CD4-positive, alpha-beta T cell treated with Interleukin-4 for 4 hours (primary cell): ENCODE data around the gene SNAI1.
"Not testable (repeated sequence)": the region's sequence is repeated elsewhere in the genome, so short reads cannot be mapped to it uniquely, and the experiment has no call there.

Experiments
- DNase-seq: peaks from one replicate; pipeline ENCODE4 v3.0.0-alpha.2; 2020

Gene SNAI1

DNA sequence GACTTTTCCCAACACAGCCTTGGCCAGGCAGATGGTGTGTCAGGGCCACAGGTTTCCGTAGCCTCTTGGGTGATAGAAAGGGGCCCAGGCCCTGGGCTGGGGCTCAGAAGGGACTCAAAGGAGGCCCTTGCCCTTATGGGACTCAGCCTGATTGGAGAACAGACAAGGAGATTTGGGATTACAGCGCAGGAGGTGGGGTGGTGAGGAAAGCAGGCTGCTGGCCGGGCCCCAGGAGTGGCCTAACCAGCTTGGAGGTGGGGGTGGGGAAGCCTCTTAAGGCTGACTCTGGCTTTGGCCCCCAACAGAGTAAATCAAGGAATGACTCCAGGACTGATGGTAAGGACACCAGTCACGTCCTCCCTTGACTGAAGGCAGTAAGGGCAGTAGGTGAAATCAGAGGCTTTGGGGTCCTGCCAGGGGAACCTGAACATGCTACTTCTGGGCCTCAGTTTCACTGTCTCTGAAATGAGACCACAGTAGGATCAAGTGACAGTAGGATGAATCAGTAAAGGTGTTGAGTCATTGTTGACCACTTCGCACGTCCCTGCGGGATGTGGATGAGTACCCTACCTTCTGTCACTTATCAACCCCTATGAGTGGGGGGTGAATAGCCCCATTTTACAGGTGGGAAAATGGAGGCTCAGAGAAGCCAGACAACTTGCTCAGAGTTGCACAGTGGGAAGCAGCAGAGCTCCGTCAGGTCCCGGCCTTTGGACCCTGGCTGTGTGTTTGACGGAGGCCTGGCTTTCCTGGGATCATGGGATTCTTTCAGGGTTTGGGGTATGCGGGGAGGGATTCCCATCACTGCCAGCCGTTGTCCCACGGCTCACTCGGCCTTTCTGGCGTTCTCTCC is 4.5 kb downstream of the SNAI1 start:
- no peak for DNase-seq

DNA sequence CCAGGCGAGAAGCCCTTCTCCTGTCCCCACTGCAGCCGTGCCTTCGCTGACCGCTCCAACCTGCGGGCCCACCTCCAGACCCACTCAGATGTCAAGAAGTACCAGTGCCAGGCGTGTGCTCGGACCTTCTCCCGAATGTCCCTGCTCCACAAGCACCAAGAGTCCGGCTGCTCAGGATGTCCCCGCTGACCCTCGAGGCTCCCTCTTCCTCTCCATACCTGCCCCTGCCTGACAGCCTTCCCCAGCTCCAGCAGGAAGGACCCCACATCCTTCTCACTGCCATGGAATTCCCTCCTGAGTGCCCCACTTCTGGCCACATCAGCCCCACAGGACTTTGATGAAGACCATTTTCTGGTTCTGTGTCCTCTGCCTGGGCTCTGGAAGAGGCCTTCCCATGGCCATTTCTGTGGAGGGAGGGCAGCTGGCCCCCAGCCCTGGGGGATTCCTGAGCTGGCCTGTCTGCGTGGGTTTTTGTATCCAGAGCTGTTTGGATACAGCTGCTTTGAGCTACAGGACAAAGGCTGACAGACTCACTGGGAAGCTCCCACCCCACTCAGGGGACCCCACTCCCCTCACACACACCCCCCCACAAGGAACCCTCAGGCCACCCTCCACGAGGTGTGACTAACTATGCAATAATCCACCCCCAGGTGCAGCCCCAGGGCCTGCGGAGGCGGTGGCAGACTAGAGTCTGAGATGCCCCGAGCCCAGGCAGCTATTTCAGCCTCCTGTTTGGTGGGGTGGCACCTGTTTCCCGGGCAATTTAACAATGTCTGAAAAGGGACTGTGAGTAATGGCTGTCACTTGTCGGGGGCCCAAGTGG is 5.3 kb downstream of the SNAI1 start:
- no peak for DNase-seq

GRCh38 chr20:49989234-49990065 is 6.7 kb downstream of the SNAI1 start:
- DNase-seq: no peak

- DNase-seq: no peak
Measured at GRCh38 chr20:49990271-49990720, 7.5 kb downstream of the SNAI1 start.

DNA sequence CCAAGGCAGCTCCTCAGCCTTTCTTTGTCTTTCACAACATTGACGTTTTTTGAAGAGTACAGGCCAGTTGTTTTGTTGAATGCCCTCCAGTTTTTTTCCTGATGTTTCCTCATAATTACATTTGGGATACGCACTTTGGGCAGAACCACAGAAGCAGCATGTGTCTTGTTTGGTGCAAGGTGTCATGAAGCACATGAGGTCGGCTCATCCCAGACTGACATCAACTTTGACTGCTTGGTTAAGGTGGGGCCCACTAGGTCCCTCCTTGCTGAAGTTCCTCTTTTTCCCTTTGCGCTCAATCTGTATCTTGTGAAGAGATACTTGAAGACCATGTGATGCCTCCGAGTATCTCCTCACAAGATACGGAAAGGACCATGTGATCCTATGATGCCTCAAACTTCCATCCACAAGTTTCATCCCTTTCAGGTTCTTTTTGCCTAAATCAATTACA is 10.5 kb downstream of the SNAI1 start:
- no peak for DNase-seq

DNA sequence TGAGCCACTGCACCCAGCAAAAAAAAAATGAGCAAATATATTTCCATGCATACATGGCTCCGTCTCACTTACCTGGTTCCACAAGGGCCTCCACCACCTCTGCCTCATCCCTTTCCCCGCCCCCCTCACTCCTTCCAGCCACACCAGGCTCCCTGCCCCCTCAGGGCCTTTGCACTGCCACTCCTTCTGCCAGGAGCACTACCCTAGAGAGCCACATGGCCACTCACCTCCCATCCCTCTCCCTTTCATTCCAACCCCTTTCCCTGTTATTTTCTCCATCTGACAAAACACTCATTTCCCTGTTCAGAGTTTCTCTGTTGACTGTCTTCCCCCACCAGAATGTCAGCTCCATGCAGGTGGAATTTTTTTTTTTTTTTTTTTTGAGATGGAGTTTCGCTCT is 12.8 kb downstream of the SNAI1 start:
- no peak for DNase-seq

DNA sequence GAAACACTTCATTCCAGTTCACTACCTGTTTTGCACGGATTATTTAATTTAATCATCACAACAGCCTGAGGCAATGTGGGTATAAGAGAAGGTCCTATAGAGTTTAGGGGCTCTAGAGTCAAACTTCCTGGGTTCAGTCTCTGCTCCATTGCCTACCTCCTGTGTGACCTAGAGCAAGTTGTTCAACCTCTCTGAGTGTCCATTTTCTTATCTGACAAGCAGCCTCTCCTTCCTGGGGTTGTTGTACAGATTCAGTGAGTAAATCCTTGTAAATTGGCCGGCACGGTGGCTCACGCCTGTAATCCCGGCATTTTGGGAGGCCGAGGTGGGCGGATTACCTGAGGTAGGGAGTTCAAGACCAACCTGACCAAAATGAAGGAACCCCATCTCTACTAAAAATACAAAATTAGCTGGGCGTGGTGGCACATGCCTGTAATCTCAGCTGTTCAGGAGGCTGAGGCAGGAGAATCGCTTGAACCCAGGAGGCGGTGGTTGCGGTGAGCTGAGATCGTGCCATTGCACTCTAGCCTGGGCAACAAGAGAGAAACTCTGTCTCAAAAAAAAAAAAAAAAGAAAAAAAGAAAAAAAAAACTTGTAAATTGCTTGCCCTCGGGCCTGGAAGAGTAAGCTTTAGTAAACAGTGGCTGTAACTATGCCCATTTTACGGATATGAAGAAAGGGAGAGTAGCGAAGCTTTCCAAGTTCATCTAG is 15.9 kb downstream of the SNAI1 start:
- not testable (repeated sequence) for DNase-seq

DNA sequence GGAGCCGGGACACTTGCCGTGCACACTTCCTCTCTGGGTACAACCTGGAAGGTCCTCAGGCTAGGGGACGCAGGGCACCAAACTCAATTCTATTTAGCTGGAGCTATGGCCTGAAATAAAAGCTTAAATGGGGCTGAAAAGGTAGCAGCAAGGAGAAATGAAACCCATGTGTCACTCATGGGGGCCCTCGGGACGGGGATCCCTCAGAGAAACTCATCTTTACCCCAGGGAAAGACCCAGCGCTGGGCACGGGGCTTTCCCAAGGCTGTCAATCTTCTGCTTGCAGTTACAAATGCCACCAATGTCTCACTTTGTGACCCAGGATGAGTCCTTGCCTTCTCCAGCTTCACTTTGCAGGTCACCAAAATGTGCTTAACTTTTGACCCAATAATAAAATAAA is 16.5 kb downstream of the SNAI1 start:
- no peak for DNase-seq

DNA sequence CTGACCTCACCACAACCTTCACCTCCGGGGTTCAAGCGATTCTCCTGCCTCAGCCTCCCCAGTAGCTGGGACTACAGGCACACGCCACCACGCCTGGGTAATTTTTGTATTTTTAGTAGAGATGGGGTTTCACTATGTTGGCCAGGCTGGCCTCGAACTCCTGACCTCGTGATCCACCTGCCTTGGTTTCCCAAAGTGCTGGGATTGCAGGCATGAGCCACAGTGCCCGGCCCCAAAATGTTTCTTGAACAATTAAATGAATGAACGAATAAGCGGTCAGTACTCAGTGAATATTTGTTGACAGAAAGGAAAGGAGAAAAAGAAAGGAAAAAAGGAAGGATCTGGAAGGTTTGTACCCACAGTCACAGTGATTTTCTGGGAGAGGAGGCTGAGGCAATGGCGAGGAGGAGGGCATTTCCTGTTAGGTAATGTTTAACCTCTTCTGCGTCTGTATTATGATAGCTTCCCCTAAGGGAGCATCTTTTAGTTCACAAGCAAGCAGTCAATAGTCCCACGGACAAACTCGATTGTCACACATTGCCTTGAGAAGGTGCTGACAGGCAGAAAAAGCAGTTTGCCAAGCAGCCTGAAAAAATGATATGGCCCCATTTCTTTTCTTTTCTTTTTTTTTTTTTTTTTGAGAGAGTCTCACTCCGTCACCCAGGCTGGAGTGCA is 17.9 kb downstream of the SNAI1 start:
- DNase-seq: not testable (repeated sequence)

DNA sequence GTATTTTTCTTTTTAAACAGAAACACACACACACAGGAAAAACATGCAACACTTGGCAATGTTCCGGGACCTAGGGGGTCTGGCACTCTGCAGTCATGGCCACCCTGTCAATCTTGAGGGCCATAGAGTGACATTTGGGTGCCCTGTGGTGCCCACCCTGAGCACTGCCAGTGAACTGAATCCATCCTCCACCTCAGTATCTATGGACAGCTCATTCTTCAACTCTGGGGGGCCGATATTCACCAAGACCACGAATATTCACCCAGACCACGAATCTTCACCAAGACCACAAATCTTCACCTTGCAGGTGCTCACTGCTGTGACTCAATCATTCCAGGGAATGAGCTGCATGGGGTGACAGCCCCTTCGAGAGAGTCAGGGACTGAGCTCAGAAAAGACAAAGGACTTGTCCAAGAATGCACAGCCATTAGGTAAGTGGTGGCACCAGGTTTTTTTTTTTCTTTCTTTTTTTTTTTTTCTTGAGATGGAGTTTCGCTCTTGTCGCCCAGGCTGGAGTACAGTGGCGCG is 19.1 kb downstream of the SNAI1 start:
- no peak for DNase-seq

GRCh38 chr20:50003253-50003656 is 20.5 kb downstream of the SNAI1 start:
- DNase-seq: no peak

DNA sequence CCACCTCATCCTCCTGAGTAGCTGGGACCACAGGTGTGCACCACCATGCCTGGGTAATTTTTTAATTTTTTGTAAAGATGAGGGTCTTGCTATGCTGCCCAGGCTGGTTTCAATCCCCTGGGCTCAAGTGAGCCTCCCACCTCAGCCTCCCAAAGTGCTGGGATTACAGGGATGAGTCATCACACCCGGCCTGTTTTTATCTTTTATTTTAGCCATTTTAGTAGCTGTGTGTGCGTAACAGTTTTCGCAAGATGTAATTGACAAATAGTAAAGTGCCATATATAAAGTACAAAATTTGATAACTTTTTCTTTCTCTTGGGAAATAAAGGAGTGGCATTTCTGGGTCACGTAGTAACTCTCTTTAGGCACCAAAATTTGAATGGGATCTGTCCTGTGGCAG is 21.4 kb downstream of the SNAI1 start:
- no peak for DNase-seq

DNA sequence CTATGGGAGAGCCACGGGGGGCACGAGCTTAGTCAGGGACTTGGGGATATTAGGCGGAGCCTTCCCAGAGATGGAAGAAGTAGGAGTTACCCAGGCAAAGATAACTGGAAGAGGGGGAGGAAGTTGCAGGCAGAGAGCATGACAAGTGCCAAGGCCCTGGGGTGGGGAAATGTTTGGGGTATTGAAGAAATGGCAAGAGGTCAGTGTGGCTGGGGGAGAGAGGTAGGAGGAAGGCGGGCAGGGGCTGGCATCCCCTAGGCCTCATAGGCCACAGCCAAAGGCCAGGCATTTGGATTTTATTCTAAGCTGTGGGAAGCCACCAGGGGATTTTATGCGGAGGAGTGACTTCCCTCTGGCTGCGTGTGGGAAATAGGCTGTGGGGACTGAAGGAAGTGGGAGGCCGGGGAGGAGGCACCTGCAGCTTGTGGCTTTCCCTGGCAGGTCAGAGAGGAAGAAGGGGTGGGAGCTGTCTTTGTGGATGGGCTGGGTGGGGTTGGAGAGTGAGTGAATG is 22.7 kb downstream of the SNAI1 start:
- DNase-seq: no peak

DNA sequence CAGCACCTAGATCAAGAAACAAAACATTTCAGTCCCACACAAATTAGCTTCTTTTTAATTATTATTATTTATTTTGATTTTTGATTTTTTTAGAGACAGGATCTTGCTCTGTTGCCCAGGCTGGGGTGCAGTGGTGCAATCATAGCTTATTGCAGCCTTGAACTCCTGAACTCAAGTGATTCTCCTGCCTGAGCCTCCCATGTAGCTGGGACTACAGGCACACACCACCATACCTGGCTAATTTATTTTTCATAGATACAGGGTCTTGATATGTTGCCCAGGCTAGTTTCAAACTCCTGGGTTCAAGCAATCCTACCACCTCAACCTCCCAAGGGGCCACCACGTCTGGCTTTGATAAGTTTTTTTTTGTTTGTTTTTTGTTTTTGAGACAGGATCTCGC is 24.6 kb downstream of the SNAI1 start:
- DNase-seq: no peak

DNA sequence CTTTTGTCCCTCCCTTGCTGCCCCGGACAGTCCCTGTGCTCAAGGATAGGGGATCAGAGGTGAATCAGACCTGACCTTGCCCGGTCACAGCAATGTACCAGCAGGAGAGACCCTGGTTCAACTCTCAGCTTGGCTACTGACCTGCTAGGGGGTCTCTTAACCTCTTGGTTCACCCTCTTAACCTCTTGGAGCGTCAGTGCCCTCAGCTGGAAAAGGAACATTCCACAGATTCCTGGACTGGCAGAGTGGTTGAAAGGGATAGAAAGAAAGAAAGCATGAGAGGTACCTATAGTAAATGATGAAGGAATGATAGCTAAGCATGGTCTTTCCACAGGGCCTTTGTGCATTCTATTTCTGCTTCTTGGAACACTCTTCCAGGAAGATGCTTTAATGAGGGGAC is 25.2 kb downstream of the SNAI1 start:
- DNase-seq: no peak

DNA sequence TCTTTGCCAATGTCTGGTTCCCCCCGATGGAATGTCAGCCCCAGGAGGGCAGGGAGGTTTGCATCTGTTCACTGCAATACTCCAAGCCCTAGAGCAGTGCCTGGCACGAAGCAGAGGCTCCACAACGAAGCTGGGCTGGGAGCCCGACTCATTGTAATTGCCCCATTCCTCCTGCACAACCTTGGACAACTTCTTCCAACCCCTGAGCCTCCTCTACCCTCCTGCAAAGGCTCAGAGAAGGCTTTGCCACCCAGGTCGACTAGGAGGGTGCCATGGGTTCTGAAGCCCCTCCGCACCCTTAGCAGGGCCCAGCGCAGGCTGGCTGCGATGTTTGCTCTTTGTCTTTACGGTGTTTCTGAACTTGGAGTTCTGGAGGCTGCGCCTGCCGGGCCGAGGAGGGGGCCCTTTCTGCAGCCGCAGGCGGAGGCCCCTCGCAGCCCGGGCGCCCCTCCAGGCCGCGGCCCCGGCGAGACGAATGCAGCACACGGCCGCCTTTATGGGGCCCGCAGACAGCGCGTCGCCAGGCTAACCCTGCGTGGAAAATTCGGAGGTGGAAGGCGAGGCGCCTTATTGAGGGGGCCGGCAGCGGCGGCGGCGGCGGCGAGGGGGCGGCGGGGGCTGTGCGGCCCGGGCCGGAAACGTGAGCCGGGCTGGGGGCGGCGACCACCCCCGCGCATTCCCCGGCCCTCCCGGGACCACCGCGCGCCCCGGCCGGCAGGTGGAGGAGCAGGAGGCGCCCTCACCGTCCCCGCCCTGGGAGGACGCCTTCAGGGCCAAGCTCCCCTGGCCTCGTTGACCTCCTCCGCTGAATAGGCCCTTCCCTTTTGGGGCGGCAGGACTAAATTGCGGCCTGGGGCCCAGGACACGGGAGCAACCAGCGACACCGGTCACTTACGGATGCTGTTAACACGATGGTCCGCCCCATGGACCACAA is 27.0 kb downstream of the SNAI1 start:
- no peak for DNase-seq

GRCh38 chr20:50011597-50011996 is 28.8 kb downstream of the SNAI1 start:
- DNase-seq: not testable (repeated sequence)

DNA sequence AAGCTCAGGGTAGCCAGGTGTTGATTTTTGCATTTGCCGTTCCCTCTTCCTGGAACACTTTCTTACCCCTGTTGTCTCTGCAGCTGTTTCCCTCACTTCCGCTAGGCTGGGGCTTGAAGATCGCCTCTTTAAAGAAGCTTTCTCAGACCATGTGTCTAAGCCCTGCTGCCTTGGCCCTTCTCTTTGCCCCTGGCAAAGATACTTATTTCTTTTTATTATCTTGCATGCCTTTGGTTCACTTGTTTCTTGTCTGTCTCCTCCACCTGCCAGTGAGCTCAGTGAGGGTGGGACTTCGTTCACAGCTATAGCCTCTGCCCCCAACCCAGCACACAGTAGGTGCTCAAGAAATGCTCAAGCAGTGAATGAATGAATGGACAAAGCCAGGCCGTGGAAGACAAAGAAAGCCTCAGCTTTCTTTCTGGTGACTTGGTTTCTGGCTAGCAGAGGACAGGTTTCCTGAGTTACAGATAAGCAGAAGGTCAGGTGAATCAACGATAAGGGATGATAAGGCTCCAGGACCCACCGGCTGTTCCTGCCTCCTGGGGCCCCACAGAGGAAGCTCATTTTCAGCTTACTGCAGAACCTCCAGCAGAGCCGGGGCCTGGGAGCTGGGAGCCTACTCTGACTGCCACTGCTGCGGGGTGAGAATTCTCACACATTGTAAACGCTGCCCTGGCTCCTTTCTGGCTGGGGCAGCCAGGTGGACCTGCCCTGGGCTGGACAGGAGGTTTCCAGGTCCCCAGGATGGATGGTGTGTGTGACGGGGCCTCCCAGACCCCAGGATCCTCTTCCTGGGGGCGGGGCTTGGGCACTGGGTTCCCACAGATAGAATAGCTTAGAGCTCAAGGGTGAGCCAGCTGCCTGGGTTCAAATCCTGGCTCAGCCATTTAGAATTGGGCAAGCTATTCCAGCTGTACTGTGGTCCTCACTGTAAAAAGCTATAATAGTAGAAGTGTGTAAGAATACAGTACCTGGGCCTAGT is 29.8 kb downstream of the SNAI1 start:
- DNase-seq: no peak

- no peak for DNase-seq
Measured at GRCh38 chr20:50013976-50014375, 31.2 kb downstream of the SNAI1 start.
